GM21825 (cell line): ENCODE measurements around the gene OSBPL10.
"Not testable (repeated sequence)": the region's sequence is repeated elsewhere in the genome, so short reads cannot be mapped to it uniquely, and the experiment has no call there.

Experiments used
- ATAC-seq: cut with Tn5 transposase; IDR thresholded peaks from one replicate; pipeline ENCODE4 v1.9.1; 2021; ENCODE audit warnings: mild to moderate bottlenecking, moderate library complexity; ENCODE audit not compliant: unreplicated experiment

Gene OSBPL10

DNA sequence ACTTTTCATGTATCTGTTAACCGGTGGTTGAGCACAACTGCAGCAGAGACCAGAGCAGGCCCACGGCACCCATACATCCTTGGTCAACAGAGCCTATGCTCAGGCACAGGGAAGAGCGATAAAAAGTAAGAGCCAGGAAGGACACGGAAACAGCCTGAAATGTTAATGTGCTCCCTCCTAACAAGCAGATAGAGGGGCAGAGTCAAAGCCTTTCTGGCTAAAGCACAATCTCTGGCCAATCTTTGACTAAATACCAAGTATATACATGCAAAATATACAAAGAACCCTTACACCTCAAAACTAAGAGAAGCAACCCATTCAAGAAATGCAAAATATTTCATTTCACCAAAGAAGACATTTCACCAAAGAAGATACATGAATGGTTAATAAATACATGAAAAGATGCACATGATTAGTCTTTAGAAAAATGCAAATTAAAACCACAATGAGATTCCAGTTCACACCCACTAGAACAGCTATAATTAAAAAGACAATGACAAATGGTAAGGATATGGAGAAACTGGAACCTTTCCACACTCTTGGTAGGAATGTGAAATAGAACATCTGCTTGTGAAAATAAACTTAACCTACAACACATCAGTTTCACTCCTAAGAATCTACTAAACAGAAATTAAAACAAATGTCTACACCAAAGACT is 88.0 kb downstream of the OSBPL10 start:
- no peak for ATAC-seq

DNA sequence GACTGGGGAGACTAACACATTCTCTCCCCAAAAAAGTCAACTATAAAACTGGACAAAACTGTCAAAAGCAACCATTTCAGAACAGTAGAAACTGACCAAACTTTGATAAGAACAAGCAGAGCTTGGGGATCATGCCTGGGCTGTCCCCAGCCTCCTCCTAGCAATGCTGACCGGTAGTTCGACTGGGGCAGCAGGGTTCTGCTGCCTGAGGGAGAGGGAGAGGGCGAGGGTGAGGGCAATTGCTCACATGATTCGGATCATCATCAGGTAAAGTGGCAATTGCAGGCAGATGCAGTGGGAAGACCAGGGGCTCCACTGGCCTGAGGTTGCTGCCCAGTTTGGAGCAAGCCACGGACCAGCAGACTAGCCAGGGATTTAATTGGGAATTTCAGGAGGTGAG is 88.6 kb downstream of the OSBPL10 start:
- ATAC-seq, result no peak

DNA sequence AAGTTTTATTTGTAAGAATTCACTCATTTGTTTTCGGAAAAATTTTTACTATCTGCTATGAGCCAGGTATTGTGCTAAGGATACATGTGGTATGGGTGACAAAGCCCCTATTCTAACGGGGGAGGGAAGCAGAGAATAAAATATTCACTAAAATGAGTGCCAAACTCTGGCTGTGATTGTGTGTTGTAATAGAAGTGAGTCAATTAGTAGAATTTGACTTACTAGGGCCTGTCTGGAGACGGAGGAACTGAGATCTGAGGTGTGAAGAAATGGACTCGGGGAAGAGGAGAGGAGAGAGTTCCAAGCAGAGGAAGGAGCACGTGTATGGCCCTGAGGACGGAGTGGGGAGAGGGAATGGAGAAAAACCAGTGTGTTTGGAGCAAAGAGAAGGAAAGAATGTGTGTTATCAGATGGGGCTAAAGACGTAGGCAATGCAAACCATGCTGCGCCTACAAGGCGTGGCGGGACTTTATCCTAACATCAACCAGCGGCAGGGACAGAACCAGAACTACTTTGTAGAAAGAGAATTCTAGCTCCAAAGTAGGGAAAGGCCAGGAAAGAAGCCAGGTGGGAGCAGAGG is 89.1 kb downstream of the OSBPL10 start:
- ATAC-seq, result no peak

DNA sequence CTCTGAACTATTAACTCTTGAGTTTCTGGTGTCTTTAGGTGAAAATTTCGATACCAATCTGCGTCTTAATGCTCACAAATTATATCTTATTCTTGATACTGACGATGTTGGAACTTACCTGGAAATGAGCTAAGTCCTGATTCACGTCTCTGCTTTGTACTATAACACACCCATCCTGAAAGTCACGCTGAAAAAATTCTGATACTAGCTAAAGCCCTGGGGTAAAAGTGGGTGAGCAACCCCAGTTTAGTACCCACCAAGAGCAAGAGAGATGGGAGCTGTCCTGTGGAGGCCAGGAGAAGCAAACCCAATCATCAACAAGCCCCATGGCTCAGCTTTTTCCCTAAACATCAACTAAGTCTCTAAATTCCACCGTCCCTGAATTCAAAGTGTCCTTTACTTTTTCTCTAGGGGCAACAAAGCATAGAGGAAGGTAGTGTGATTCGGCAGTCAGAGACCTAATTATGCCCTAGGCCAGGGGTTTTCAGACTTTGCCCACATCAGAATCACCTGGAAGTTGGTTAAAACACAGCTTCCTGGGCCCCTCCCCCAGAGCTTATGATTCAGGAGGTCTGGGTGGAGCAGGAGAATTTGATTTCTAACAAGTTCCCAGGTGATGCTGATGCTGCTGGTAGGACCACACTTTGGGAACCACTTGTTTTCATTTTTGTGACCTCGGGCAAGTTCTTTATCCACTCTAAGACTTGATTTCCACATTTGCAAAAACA is 90.2 kb downstream of the OSBPL10 start:
- ATAC-seq, result no peak

DNA sequence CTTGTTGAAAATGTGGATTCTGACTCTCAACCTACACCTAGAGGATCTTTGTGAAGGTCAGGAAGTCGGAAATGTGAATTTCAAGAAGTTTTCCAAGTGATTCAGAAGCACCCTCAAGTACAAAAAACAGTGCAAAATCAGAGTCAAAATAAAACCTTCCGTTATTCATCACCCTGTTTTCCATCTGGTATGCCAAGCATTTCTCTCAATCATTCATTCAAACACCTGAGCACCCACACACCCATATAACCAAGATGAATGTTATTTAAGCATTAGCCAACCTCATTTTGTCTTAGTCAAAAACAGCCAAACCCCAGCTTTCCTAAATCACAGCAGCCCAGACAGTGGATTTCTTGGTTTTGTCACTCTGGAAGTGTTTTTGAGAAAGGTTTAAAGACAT is 91.1 kb downstream of the OSBPL10 start:
- no peak for ATAC-seq

DNA sequence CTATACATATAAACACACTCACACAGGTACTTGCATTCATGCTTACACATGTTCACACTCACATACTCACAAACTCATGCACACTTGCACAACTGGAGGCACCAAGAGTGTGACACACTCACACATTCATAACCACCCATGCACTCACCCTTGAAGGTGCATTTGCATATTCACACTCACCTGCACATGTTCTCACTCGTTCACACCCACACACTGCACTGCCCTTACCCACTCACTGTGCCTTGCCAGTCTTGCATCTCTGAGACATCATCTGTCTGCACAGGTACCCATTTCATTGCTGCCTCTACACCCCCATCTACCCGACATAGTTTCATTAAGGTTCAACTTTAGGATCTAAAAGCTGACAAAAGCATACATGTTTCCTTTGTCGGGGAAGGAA is 95.8 kb downstream of the OSBPL10 start:
- no peak for ATAC-seq

DNA sequence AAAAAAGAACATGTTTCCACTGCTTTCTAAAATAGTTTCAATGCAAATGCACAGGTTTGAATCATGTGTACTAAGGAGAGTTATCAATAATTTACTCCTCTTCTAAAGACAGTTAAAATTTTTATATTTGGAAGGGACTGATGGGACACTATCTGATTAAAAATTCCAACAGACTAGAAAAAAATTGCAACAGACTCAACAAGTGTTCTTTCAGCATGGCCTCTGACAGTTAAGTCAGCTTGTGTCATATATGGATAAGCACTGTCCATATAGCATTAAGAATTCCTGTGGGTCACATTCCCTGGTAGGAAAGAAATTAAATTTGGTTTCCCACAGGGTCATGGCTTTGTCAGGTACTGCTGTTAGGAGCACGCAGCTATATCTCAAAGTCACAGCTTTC is 96.8 kb downstream of the OSBPL10 start:
- ATAC-seq, result no peak

DNA sequence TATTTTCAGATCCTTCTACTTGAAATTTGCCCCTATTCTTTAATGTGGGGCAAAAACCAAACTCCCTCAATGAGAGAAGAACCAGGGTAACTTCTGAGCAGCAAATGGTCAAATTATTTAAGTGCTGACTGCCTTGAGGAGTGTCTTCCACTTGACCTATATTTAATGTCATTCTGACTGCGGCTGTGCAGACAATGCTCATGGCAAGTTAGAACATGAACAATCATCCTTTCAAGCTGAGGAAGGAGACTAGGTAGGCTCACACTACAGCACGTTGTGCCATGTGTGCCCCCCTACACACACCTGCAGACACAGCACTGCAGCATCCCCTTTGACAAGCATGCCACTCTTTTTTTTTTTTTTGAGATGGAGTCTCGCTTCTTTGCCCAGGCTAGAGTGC is 98.2 kb downstream of the OSBPL10 start:
- no peak for ATAC-seq

DNA sequence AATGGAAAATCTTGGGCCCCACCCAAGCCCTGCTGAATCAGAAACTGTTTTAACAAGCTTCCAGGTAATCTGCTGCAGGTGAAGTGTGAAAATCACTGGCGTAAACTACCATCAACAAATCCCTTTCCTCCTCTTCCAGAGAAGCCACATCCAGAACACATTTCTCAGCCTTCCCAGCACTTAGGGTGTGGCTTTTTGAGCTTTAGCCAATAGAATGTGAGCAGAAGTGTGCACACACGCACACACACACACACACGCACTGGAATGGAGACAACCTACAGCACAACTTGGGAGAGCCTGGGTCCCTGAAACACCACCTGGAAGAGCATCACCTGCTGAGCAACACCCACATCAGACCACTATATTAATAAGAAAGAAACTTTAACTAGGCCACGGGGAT is 98.6 kb downstream of the OSBPL10 start:
- no peak for ATAC-seq

DNA sequence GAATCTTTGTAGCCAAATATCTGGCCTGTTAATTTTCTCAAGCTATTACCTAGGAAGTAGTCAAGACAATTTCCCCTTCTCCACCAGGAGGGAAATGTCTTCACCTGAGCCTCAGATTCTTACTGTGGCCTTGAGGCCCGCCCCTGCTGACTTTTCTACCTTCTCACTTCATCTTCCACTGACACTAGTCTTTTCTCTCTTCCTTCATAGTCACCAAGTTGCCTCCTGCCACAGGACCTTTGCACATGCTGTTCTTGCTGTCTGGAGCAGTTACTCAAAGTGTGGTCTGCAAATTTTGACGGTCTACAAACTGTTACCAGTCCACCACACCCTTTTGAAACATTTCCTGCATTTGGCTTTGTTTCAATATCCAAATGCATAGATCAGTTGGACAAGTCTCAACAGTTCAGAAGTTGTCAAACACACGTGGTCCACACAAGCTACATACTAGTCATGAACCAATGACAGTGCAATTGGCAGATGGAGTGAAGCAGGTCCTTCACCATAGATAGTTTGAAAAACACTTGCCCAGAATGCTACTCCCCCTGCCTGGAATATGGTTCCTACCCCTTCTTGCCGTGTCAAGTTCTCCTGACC is 100.5 kb downstream of the OSBPL10 start:
- ATAC-seq, result no peak

DNA sequence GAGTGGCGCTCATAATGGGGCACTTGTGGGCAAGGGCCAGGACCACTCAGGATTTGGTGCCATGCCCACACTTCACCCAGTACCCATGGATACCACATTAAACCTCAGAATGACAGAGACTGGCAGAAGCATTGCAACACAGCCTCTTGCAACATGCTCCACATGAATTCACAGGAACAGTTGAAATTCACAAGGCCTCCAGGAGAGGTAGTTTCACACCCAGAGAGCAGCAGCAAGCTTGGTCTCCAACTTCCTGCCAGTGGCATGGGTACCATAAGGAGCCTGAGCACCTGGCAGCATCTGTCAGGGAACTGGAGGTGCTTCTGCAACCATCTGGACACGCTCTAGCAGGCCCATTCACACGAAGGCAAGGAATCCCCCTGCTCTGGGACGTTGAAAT is 101.0 kb downstream of the OSBPL10 start:
- ATAC-seq, result no peak

DNA sequence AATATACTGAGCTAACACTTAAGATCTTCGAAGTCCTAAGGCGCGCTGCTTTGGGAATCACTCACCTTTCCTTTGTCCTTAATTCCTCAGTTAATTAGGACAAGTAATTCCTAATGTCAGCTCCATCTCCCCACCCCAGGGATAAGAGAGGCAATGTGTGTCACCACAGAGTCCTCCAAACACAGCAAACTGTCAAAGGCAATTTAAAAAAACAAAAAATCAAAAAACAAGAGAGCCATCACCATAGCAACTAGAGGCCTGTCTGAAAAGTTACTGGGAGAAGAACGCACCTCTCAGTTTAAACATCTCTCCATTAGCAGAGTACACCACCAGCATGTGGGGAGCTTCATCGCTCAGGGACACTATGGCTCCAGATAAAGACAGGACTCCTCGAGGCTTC is 101.7 kb downstream of the OSBPL10 start:
- ATAC-seq, result no peak

DNA sequence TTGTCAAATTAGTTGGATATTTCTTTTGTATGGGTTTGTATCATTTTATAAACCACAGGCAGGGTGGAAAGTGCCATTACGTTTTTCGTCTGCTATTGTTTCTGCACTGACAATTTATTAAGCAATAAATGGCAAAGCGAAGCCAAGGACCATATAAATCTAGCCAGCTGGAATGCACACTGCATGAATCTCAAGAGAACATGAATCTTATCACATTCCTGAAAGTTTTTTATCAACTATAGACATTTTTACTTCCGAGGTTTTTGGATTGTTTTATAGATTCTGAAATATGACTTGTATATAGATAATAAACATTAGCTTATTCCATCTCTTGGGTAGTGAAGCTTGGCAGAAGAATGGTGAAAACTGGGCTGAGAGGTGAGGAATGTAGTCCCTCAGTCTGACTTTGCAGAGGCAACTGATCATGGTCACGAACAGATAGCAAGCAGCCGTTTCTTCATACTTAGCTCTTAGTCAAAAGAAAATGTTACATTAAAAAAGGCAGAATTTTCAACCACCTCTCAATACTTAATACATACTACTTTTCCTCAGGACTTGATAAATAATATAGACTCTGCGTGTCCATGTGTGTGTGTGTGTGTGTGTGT is 102.7 kb downstream of the OSBPL10 start:
- ATAC-seq, result no peak

DNA sequence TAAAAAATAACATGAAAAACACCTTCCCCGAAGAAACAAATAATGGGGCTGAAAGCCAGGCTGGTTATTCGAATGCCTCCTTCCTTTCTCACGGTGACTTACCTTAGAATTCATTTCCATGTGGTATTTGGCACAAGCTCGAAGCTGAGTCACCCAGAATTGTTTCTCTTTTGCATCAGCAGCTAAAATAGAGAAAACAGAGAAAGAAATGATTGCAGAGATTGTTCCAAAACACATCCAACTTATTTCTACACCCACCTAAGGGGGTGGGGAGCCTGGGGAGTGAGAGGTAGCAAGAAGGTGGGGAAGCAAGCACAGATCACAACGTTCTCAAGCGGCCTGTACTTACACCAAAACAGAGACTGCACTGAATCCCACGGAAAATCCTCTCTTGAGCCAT is 104.7 kb downstream of the OSBPL10 start:
- no peak for ATAC-seq

DNA sequence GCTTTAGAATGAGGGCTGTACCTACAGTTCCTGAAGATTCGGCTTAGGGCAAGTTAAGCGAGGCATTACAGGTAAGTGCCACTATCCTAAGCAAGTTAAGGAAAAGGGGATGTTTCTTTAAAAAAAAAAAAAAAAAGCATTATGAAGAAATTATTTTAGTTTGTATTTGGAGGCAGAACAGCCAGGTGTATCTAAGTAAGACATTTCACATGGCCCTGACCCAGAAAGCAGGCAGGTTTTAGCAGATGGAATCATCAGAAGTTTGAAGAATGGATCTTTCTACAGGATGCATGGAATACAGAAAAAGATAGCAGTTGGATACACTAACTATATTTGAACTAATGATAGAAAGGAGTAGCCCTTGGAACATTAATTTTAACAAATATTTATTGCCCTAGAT is 105.6 kb downstream of the OSBPL10 start:
- no peak for ATAC-seq

DNA sequence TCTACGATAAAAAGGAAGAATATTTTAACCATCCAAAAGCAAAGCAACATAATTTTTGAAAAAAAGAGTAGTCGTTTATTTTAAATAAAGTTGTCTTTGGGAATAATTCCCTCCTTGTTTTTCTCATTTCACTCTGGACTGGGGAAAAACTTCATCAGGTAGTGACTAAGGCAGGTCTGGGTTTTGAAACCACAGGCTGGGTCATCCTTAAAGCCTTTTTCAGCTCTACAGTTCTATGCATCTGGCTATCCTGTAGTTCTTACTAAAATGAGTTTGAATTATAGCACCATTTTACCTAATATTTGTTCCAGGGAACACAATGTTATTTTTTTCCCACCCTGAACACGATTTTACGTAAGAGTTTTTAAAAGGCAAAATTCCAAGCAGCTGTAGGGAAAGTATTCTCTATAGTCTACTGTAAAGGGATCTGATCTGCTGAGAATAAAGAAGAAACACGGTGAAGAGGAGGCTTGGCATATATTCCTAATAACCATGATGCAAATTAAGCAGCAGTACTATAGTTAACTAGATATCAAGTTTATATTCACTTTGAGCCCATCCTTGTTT is 107.7 kb downstream of the OSBPL10 start:
- ATAC-seq, result no peak

DNA sequence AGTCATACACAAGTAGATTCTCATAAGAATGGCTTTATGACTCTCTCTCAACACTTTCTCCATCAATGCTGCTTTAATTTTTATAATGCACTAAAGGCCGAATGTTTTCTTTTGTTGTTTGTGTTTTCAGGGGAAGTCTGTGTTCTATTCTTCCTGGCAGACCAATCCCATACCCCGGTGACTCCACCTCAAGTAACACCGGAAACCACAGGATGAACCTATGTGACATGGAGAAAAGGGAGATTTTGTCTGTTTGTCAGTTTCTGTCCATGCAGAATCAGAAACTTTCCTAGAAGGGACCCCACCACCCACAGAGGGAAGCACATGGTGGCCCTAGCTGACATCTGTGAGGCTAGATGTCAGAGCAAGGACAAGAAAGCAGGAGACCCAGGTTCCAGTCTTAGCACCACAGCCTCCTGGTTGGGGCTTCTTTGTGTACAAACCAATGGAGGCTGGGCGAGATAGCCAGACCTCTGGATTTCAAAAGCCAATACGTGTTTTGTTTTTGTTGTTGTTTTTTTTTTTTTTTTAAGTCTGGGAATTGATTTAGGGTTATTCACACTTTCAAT is 109.0 kb downstream of the OSBPL10 start:
- no peak for ATAC-seq

DNA sequence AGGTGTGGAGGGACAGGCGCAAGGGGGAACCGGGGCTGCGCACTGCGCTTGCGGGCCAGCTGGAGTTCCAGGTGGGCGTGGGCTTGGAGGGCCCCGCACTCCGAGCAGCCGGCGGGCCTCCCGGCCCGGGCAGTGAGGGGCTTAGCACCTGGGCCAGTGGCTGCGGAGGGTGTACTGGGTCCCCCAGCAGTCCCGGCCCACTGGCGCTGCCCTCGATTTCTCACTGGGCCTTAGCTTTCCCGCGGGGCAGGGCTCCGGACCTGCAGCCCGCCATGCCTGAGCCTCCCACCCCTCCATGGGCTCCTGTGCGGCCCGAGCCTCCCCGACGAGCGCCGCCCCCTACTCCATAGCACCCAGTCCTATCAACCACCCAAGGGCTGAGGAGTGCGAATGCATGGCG is 111.0 kb downstream of the OSBPL10 start:
- ATAC-seq, result not testable (repeated sequence)

DNA sequence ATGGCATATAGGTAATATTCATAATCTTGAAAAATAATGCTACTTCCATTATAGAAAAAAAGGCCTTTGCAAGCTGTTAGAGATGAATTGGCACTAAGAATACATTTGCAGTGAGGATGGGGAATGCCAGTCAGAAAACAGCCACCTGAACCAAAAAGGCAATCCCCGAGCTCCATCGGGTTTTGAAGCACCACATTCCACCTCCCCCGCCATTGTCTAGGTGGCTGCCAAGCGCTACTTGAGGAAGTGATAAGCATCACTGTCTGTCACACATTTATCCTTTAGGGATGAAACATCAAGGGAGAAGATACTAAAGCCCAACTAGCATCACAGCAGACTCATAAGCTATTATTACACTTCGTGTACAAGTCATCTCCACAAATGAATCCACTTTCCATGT is 112.8 kb downstream of the OSBPL10 start:
- no peak for ATAC-seq

DNA sequence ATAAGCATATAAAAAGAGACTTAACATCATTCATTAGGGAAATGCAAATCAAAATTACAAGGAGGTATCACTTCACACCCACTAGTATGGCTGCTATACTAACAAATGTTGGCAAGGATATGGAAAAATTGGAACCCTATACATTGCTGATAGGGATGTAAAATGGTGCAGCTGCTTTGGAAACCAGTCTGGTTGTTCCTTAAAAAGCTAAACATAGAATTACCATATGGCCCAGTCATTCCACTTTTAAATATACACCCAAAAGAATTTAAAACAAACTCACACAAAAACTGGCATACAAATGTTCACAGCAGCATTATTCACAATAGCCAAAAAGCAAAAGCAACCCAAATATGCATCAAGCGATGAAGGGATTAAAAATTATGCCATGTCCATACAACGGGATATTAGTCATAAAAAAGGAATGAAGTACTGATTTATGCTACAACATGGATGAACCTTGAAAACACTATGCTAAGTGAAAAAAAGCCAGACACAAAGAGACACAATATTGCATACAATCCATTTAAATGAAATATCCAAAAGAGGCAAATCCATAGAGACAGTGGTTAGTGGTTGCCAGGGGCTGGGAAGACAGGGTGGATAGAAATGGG is 118.3 kb downstream of the OSBPL10 start:
- no peak for ATAC-seq

DNA sequence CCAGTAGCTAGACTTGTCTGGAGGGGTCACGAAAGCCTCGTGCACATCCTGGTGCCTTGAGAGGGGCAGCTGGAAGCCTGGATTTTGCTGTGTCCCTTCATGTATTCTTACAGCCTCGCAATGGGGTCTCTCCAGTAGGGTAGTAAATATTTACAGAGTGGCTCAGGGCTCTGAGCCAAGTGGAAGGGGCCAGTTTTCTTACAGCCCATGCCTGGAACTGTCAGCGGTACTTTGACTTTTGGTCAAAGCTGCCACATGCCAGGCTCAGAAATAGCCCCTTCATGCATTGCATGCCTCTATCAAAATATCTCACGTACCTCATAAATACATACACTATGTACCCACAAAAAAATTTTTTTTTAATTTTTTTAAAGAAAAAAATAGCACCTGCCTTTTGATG is 119.2 kb downstream of the OSBPL10 start:
- no peak for ATAC-seq
